ENCODE data around the gene FGF8. TPM values are rescaled to one million over a fixed set of nuclear protein-coding genes. Genes with fewer than 3 reads are reported as not detected.

The FGF8 gene, protein sequence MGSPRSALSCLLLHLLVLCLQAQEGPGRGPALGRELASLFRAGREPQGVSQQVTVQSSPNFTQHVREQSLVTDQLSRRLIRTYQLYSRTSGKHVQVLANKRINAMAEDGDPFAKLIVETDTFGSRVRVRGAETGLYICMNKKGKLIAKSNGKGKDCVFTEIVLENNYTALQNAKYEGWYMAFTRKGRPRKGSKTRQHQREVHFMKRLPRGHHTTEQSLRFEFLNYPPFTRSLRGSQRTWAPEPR
- not detected for polyA plus RNA-seq (2013)

DNA sequence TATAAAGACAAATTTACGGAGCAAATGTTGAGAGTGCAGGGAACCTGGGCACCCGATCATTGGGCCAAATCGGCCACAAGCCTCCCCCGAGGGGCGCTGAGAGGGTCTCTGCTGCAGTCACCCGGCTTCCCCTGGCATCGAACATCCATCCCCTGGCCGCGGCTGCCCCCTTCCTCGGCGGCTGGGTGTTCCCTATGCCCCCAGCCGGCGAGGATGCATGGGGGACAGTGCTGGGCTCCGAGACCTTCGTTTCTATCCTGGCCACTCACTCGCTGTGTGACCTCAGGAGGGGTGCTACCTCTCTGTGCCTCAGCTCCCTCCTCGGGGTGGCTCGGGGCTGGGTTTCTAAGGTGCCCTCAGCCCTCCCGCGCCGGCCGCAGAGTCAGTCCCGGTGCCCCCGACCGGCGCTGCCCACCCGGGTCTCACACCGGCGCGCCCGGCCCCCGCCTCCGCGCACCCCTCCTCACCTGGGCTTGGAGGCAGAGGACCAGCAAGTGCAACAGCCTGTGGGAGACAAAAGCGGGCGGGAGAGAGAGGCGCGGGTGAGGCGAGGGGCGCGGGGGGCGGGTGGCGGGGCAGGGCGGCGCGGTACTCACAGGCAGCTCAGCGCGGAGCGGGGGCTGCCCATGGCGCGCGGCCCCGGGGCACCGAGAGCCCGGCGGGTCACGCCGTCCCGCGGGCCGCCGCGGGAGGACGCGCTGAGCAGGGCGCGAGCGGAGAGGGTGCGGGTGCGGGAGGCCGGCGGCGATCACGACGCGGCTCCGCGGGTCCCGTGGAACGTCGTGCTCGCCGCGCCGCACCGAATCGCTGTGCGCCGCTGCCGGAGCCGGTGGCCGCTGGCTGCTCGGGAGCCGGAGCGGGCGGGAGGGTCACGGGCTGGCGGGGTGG lies at the start of gene FGF8:
Gene FGF8, minus strand, starts transcription at position 842 of the 888 bp plus-strand sequence. Its CDS starts 214 bp downstream, at position 628.
- POLR2A ChIA-PET, result no interaction called here
- H3K27ac ChIP-seq (ENCODE audit: insufficient read depth in 1 of 2, low read depth in 1 of 2, low read length in 2 of 2, poor library complexity in 1 of 2, severe bottlenecking in 2 of 2), result no peak within 1 kb of the TSS
- no peaks in the 10 kb centered on the region for H3K36me3 ChIP-seq (ENCODE audit: control insufficient read depth in 4 of 4, insufficient read depth in 4 of 4, low read length in 3 of 4)
- H3K4me1 ChIP-seq (ENCODE audit: control extremely low read depth in 1 of 4, control insufficient read depth in 4 of 4, insufficient read depth in 4 of 4, low read length in 3 of 4), result peaks cover 0 to 40% (median 24%) of the 10 kb centered on the region in 4 experiments
- CTCF ChIA-PET, result interaction anchor here (1.5 kb wide), 1 partner anchor 172 kb away, joined by 8 read pairs; no protein-coding TSS in a partner anchor
- no peaks in the 10 kb centered on the region for H3K9me3 ChIP-seq (ENCODE audit: control extremely low read depth in 1 of 5, control insufficient read depth in 4 of 5, insufficient read depth in 2 of 5, low read depth in 1 of 5, low read length in 4 of 5)
- H3K4me3 ChIP-seq (ENCODE audit: control insufficient read depth in 1 of 7, extremely low read depth in 1 of 7, insufficient read depth in 4 of 7, low read depth in 2 of 7, low read length in 6 of 7), result peak within 1 kb of the TSS in 3 of 7 experiments; percentile 40 to 50 (median 45)
- DNase-seq, result no peak
- WGBS (ENCODE audit: insufficient coverage), result 1% methylated on average over 43 of the region's 98 CpGs
- peaks cover 0 to 90% (median 48%) of the 10 kb centered on the region in 5 experiments for H3K27me3 ChIP-seq (replicated peaks in 2 of 5; ENCODE audit: control insufficient read depth in 4 of 5, insufficient read depth in 5 of 5, low read length in 4 of 5)

DNA sequence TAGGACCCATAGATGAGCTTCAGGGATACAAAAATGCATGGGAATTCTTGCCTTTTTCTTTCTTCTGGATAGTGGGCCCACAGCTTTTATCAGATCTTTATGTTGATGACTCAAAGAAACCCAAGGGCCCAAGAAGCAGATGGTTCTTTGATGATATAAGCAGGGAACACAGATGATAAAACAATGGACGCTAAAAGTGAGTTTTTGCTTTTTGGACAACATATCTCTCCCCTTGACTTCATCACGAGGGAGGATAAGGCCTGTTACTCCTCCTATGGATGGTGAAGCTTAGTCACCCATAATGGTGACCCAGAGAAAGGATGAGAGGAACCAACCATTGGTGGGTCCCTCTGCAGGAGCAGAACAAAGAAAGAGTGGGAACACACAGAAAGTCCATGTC lies 48.8 kb upstream of the FGF8 start:
- ChIA-PET POLR2A (no interaction called here), CTCF (interaction anchor here (1.2 kb wide), 1 partner anchor 13 kb away, joined by 3 read pairs; no protein-coding TSS in a partner anchor)
- peaks cover 0 to 16% (median 9%) of the 10 kb centered on the region in 4 experiments for H3K4me1 ChIP-seq (ENCODE audit: control extremely low read depth in 1 of 4, control insufficient read depth in 4 of 4, insufficient read depth in 4 of 4, low read length in 3 of 4)
- WGBS (ENCODE audit: insufficient coverage), result 100% methylated on average over 2 of the region's 2 CpGs
- H3K9me3 ChIP-seq (ENCODE audit: control extremely low read depth in 1 of 5, control insufficient read depth in 4 of 5, insufficient read depth in 2 of 5, low read depth in 1 of 5, low read length in 4 of 5), result no peaks in the 10 kb centered on the region
- no peak for DNase-seq
- H3K27me3 ChIP-seq (replicated peaks in 2 of 5; ENCODE audit: control insufficient read depth in 4 of 5, insufficient read depth in 5 of 5, low read length in 4 of 5), result no peaks in the 10 kb centered on the region
- H3K36me3 ChIP-seq (ENCODE audit: control insufficient read depth in 4 of 4, insufficient read depth in 4 of 4, low read length in 3 of 4), result peaks cover 0 to 4% (median under 1%) of the 10 kb centered on the region in 4 experiments
- H3K27ac ChIP-seq (ENCODE audit: insufficient read depth in 1 of 2, low read depth in 1 of 2, low read length in 2 of 2, poor library complexity in 1 of 2, severe bottlenecking in 2 of 2), result no peak overlapping the region
- no peak overlapping the region for H3K4me3 ChIP-seq (ENCODE audit: control insufficient read depth in 1 of 7, extremely low read depth in 1 of 7, insufficient read depth in 4 of 7, low read depth in 2 of 7, low read length in 6 of 7)

DNA sequence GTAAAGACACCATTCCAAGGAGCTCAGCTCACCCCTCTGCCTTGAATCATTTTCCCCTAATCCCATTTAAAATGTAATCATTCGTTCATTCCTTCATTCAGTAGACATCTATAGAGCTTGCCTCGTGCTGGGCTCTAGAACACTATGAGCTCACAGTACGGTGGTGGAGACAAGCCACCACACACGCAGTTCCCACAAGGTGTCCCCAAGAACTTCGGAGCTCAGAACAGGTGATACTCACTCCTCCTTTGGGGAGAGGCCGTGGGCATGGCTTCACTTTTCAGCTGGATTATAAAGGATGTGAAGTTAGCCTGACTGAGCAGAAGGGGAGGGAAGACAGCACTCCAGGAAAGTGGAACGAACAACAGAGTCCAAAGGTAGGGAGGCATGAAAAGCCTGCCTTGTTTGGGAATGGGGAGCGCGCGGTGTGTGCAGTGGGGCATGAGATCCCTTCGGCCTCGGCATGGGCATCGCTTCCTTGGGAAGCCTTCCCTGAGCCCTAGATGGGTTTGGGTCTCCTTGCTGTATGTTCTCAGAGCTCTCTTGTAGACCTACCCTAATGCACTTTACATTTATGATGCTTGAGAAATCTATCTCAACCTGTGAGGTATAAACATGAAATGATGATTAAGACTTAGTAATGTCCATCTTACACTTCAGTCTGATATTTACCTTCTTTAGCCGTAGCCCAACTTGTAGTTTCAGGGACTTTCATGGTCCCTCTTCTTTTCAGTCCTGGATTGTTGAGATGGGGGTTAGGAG lies 43.1 kb upstream of the FGF8 start:
- peak overlapping the region in 6 of 7 experiments; percentile 62 to 98 (median 96) for H3K4me3 ChIP-seq (ENCODE audit: control insufficient read depth in 1 of 7, extremely low read depth in 1 of 7, insufficient read depth in 4 of 7, low read depth in 2 of 7, low read length in 6 of 7)
- no peak for DNase-seq
- H3K4me1 ChIP-seq (ENCODE audit: control extremely low read depth in 1 of 4, control insufficient read depth in 4 of 4, insufficient read depth in 4 of 4, low read length in 3 of 4), result peaks cover 19 to 45% (median 29%) of the 10 kb centered on the region in 4 experiments
- peak overlapping the region; percentile 29 to 89 for H3K27ac ChIP-seq (ENCODE audit: insufficient read depth in 1 of 2, low read depth in 1 of 2, low read length in 2 of 2, poor library complexity in 1 of 2, severe bottlenecking in 2 of 2)
- H3K36me3 ChIP-seq (ENCODE audit: control insufficient read depth in 4 of 4, insufficient read depth in 4 of 4, low read length in 3 of 4), result peaks cover 0 to 2% (median 0%) of the 10 kb centered on the region in 4 experiments
- WGBS (ENCODE audit: insufficient coverage), result 28% methylated on average over 12 of the region's 14 CpGs
- ChIA-PET CTCF (interaction anchor here (1.1 to 5.8 kb wide), 10 partner anchors 9 to 191 kb away, joined by 3 to 27 read pairs (median 6); no protein-coding TSS in a partner anchor), POLR2A (interaction anchor here (0.6 to 1.4 kb wide), 4 partner anchors 8 to 1820 kb away, joined by 3 to 8 read pairs (median 4); no protein-coding TSS in a partner anchor)
- no peaks in the 10 kb centered on the region for H3K9me3 ChIP-seq (ENCODE audit: control extremely low read depth in 1 of 5, control insufficient read depth in 4 of 5, insufficient read depth in 2 of 5, low read depth in 1 of 5, low read length in 4 of 5)
- H3K27me3 ChIP-seq (replicated peaks in 2 of 5; ENCODE audit: control insufficient read depth in 4 of 5, insufficient read depth in 5 of 5, low read length in 4 of 5), result no peaks in the 10 kb centered on the region

DNA sequence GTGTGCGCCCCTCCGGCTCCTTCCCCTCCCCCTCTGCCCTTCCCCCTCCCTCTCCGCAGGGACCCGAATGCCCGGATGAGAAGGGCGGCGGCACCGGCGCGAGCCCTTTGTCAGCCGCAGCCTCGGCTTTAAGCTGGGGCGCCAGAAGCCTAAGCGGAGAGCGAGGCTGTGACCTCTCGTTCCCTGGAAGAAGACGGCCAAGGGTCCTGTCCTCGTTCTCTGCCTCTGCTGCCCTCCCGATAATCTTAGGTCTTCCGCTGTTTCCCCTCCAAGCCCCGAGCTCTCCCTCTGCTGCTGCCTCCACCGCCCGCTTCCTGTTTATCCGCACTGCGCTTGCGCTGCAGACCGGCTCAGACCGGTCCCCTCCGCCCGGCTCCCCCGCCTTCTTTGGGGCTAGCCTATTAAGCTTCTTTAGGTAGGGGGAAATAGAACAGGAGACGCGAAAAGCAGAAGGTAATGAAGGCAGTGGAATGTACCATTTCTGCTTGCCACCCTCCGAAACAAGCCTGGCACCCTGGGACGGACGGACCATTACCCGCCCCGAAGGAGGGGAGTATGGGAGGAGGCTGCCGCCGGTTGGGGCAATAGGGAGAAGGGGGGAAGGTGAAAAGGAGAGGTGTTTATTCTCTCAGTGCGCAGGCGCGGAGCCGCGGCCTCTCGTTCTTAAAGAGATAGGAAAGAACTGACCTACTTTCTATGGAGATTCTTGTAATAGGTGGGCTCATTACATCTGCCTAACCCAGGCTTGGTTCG lies 42.4 kb upstream of the FGF8 start, which contains the start of gene OGA:
Gene OGA, minus strand, starts transcription at position 326 of the 753 bp plus-strand sequence. CDS start 422 bp downstream, outside the sequence.
- peak within 1 kb of the TSS; percentile 83 to 98 (median 96) for H3K4me3 ChIP-seq (ENCODE audit: control insufficient read depth in 1 of 7, extremely low read depth in 1 of 7, insufficient read depth in 4 of 7, low read depth in 2 of 7, low read length in 6 of 7)
- peak; percentile 100 for DNase-seq
- H3K36me3 ChIP-seq (ENCODE audit: control insufficient read depth in 4 of 4, insufficient read depth in 4 of 4, low read length in 3 of 4), result peaks cover 0 to 2% (median 1%) of the 10 kb centered on the region in 4 experiments
- H3K4me1 ChIP-seq (ENCODE audit: control extremely low read depth in 1 of 4, control insufficient read depth in 4 of 4, insufficient read depth in 4 of 4, low read length in 3 of 4), result peaks cover 19 to 48% (median 30%) of the 10 kb centered on the region in 4 experiments
- ChIA-PET POLR2A (interaction anchor here (1.2 to 1.4 kb wide), 2 partner anchors 9 to 11 kb away, joined by 4 read pairs; no protein-coding TSS in a partner anchor), CTCF (interaction anchor here (0.7 to 5.8 kb wide), 10 partner anchors 9 to 192 kb away, joined by 3 to 27 read pairs (median 4); no protein-coding TSS in a partner anchor)
- no peaks in the 10 kb centered on the region for H3K27me3 ChIP-seq (replicated peaks in 2 of 5; ENCODE audit: control insufficient read depth in 4 of 5, insufficient read depth in 5 of 5, low read length in 4 of 5)
- 0% methylated on average over 19 of the region's 47 CpGs for WGBS (ENCODE audit: insufficient coverage)
- no peaks in the 10 kb centered on the region for H3K9me3 ChIP-seq (ENCODE audit: control extremely low read depth in 1 of 5, control insufficient read depth in 4 of 5, insufficient read depth in 2 of 5, low read depth in 1 of 5, low read length in 4 of 5)
- H3K27ac ChIP-seq (ENCODE audit: insufficient read depth in 1 of 2, low read depth in 1 of 2, low read length in 2 of 2, poor library complexity in 1 of 2, severe bottlenecking in 2 of 2), result peak within 1 kb of the TSS; percentile 81 to 89

DNA sequence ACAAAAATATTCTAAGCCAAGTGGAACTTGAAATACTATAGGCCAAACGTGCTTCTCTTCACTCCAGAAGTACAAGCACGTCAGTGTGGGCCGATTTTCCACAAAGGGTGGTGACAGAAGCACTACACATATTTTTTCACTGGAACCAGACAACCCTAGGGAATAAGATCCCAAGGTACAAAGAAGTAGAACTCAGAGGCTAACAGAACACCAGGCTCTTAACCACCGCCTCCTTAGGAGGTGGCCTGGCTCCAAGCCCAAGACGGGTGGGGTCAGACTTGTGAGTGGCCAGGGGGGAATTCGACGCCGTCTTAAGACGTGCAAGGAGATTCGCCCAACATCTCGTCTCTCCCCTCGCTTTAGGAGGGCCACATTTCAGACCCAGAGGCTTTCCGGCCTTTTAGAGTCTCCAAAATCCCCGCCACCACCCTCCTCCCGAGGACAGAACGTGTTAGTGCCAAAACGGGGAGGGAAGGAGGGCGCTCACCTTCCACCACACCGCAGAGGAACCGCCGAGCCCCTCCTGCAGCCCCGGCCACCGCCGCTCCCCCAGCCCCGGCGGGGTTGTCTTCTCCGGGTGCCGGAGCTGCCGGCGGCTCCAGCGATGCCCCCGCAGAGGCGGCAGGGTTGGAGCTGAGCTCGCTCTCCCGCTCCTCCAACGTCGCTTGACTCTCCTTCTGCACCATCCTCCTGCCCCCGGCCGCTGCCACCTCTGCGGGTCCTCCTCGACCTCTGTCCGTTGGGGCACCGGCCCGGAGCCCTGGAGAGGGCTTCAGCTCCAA lies 41.6 kb upstream of the FGF8 start:
- WGBS (ENCODE audit: insufficient coverage), result 0% methylated on average over 37 of the region's 44 CpGs
- peak overlapping the region; percentile 81 to 89 for H3K27ac ChIP-seq (ENCODE audit: insufficient read depth in 1 of 2, low read depth in 1 of 2, low read length in 2 of 2, poor library complexity in 1 of 2, severe bottlenecking in 2 of 2)
- peak overlapping the region; percentile 83 to 98 (median 96) for H3K4me3 ChIP-seq (ENCODE audit: control insufficient read depth in 1 of 7, extremely low read depth in 1 of 7, insufficient read depth in 4 of 7, low read depth in 2 of 7, low read length in 6 of 7)
- ChIA-PET CTCF (interaction anchor here (0.7 to 5.8 kb wide), 7 partner anchors 10 to 179 kb away, joined by 3 to 27 read pairs (median 6); no protein-coding TSS in a partner anchor), POLR2A (interaction anchor here (1.4 kb wide), 1 partner anchor 10 kb away, joined by 4 read pairs; no protein-coding TSS in a partner anchor)
- peaks cover under 1 to 6% (median 4%) of the 10 kb centered on the region in 4 experiments for H3K36me3 ChIP-seq (ENCODE audit: control insufficient read depth in 4 of 4, insufficient read depth in 4 of 4, low read length in 3 of 4)
- H3K9me3 ChIP-seq (ENCODE audit: control extremely low read depth in 1 of 5, control insufficient read depth in 4 of 5, insufficient read depth in 2 of 5, low read depth in 1 of 5, low read length in 4 of 5), result no peaks in the 10 kb centered on the region
- DNase-seq, result peak; percentile 59 to 84 (median 78)
- H3K4me1 ChIP-seq (ENCODE audit: control extremely low read depth in 1 of 4, control insufficient read depth in 4 of 4, insufficient read depth in 4 of 4, low read length in 3 of 4), result peaks cover 19 to 48% (median 30%) of the 10 kb centered on the region in 4 experiments
- H3K27me3 ChIP-seq (replicated peaks in 2 of 5; ENCODE audit: control insufficient read depth in 4 of 5, insufficient read depth in 5 of 5, low read length in 4 of 5), result no peaks in the 10 kb centered on the region

Measured in common myeloid progenitor, CD34-positive (primary cell).